ENCODE measurements around the gene CRCP. TPM values are rescaled to one million over a fixed set of nuclear protein-coding genes. Genes with fewer than 3 reads are reported as not detected.

The CRCP gene
- total RNA-seq, 4 donors from 2014 or later: 20.6 to 48.6 (median 44.1) TPM

GRCh38 chr7:66176914-66177313 lies 62.3 kb downstream of the CRCP start:
- no peak for TF ChIP-seq POLR2AphosphoS5 (IDR thresholded peaks at IDR 0.05)
- TF ChIP-seq POLR2A (IDR thresholded peaks at IDR 0.05): no peak
- no peak for TF ChIP-seq CTCF (IDR thresholded peaks at IDR 0.05)
- no peak for TF ChIP-seq EP300 (IDR thresholded peaks at IDR 0.05; ENCODE audit: low read depth)
- H3K27ac ChIP-seq: no peak overlapping the region
- no peaks in the 10 kb centered on the region for H3K4me1 ChIP-seq
- no peaks in the 10 kb centered on the region for H3K9me3 ChIP-seq
- no peaks in the 10 kb centered on the region for H3K27me3 ChIP-seq
- 44% methylated on average over 2 of the region's 2 CpGs; no CpG with 5 or more reads in 1 of the 2 donors for WGBS, 2 donors (ENCODE audit: low coverage in 1 of 2)
- in situ Hi-C loops (cut with MboI; ENCODE audit: low pct_ligation_motif_present in 1 of 4, low pct_unique_long_range_greater_than_20kb in 1 of 4, low sequenced_read_pairs in 3 of 4) (no loop called here), intact Hi-C loops (cut with DNase I; ENCODE audit: low total_unique reads) (no loop called here)
- no peaks in the 10 kb centered on the region for H3K36me3 ChIP-seq
- H3K4me3 ChIP-seq: no peak overlapping the region
- no peak for DNase-seq

GRCh38 chr7:66178258-66178657 lies 63.6 kb downstream of the CRCP start:
- no peak overlapping the region for H3K4me3 ChIP-seq
- TF ChIP-seq CTCF (IDR thresholded peaks at IDR 0.05): no peak
- TF ChIP-seq EP300 (IDR thresholded peaks at IDR 0.05; ENCODE audit: low read depth): no peak
- TF ChIP-seq POLR2AphosphoS5 (IDR thresholded peaks at IDR 0.05): no peak
- no peak for TF ChIP-seq POLR2A (IDR thresholded peaks at IDR 0.05)
- in situ Hi-C loops (cut with MboI; ENCODE audit: low pct_ligation_motif_present in 1 of 4, low pct_unique_long_range_greater_than_20kb in 1 of 4, low sequenced_read_pairs in 3 of 4): no loop called here
- no peaks in the 10 kb centered on the region for H3K36me3 ChIP-seq
- no peak for DNase-seq
- intact Hi-C loops (cut with DNase I; ENCODE audit: low total_unique reads): no loop called here
- H3K27me3 ChIP-seq: no peaks in the 10 kb centered on the region
- H3K4me1 ChIP-seq: no peaks in the 10 kb centered on the region
- 95 to 100% methylated on average over 1 to 2 of the region's 2 CpGs for WGBS, 2 donors (ENCODE audit: low coverage in 1 of 2)
- no peak overlapping the region for H3K27ac ChIP-seq
- no peaks in the 10 kb centered on the region for H3K9me3 ChIP-seq

GRCh38 chr7:66181329-66181728 lies 66.7 kb downstream of the CRCP start:
- DNase-seq: no peak
- no peaks in the 10 kb centered on the region for H3K9me3 ChIP-seq
- intact Hi-C loops (cut with DNase I; ENCODE audit: low total_unique reads): no loop called here
- no peak overlapping the region for H3K4me3 ChIP-seq
- no peaks in the 10 kb centered on the region for H3K4me1 ChIP-seq
- H3K36me3 ChIP-seq: no peaks in the 10 kb centered on the region
- no peaks in the 10 kb centered on the region for H3K27me3 ChIP-seq
- TF ChIP-seq CTCF (IDR thresholded peaks at IDR 0.05) (no peak), EP300 (IDR thresholded peaks at IDR 0.05; ENCODE audit: low read depth) (no peak), POLR2A (IDR thresholded peaks at IDR 0.05) (no peak), POLR2AphosphoS5 (IDR thresholded peaks at IDR 0.05) (no peak)
- in situ Hi-C loops (cut with MboI; ENCODE audit: low pct_ligation_motif_present in 1 of 4, low pct_unique_long_range_greater_than_20kb in 1 of 4, low sequenced_read_pairs in 3 of 4): no loop called here
- H3K27ac ChIP-seq: no peak overlapping the region

GRCh38 chr7:66181845-66182244 lies 67.2 kb downstream of the CRCP start:
- Histone ChIP-seq H3K9me3 (no peaks in the 10 kb centered on the region), H3K27me3 (no peaks in the 10 kb centered on the region), H3K4me1 (no peaks in the 10 kb centered on the region), H3K4me3 (no peak overlapping the region), H3K27ac (no peak overlapping the region), H3K36me3 (no peaks in the 10 kb centered on the region)
- no peak for DNase-seq
- 80 to 90% methylated on average over 1 to 2 of the region's 2 CpGs for WGBS, 2 donors (ENCODE audit: low coverage in 1 of 2)
- TF ChIP-seq POLR2AphosphoS5 (IDR thresholded peaks at IDR 0.05) (no peak), CTCF (IDR thresholded peaks at IDR 0.05) (no peak), POLR2A (IDR thresholded peaks at IDR 0.05) (no peak), EP300 (IDR thresholded peaks at IDR 0.05; ENCODE audit: low read depth) (no peak)
- intact Hi-C loops (cut with DNase I; ENCODE audit: low total_unique reads) (no loop called here), in situ Hi-C loops (cut with MboI; ENCODE audit: low pct_ligation_motif_present in 1 of 4, low pct_unique_long_range_greater_than_20kb in 1 of 4, low sequenced_read_pairs in 3 of 4) (no loop called here)

Data from transverse colon (tissue), 4 donors.